OCI-LY1 (cell line): ENCODE measurements around the gene NPAS4.

ENCODE experiments used
- H2AFZ ChIP-seq: fragments of 200-600 bp; sonication (generic), shearing (Covaris generic); 2 replicates; pipeline ENCODE4 v1.6.0; 2014; ENCODE audit warnings: antibody characterized with exemption, mild to moderate bottlenecking, low read length
- H3F3A ChIP-seq: fragments of 200-600 bp; sonication (generic), shearing (Covaris generic); 2 replicates; pipeline ENCODE4 v1.6.0; 2014; ENCODE audit warnings: mild to moderate bottlenecking, antibody characterized with exemption, low read length, moderate library complexity; ENCODE audit not compliant: insufficient read depth
- H3K27ac ChIP-seq: fragments of 200-600 bp; sonication (generic); 2 replicates; pipeline ENCODE4 v1.5.1; 2014; ENCODE audit warnings: low read length, mixed run types, mild to moderate bottlenecking, low read depth; ENCODE audit not compliant: poor library complexity, severe bottlenecking
- H3K27me3 ChIP-seq: fragments of 200-600 bp; sonication (generic); 2 replicates; pipeline ENCODE4 v1.6.0; 2014; ENCODE audit warnings: antibody characterized with exemption, mild to moderate bottlenecking, low read length, moderate library complexity; ENCODE audit not compliant: insufficient read depth
- H3K36me3 ChIP-seq: fragments of 200-600 bp; sonication (generic); 2 replicates; pipeline ENCODE4 v1.6.1; 2014; ENCODE audit warnings: mild to moderate bottlenecking, antibody characterized with exemption, low read length, moderate library complexity, mixed read lengths; ENCODE audit not compliant: insufficient read depth
- H3K4me1 ChIP-seq: fragments of 200-600 bp; sonication (generic); 2 replicates; pipeline ENCODE4 v1.5.1; 2014; ENCODE audit warnings: mild to moderate bottlenecking, low read length, moderate library complexity; ENCODE audit not compliant: insufficient read depth, severe bottlenecking
- H3K4me2 ChIP-seq: fragments of 200-600 bp; sonication (generic), shearing (Covaris generic); 2 replicates; pipeline ENCODE4 v1.6.1; 2014; ENCODE audit warnings: low read length
- H3K4me3 ChIP-seq: fragments of 200-600 bp; sonication (generic); 2 replicates; pipeline ENCODE4 v1.5.1; 2014; ENCODE audit warnings: low read length, low read depth, mild to moderate bottlenecking, mixed read lengths; ENCODE audit not compliant: poor library complexity, severe bottlenecking
- H3K79me2 ChIP-seq: fragments of 200-600 bp; shearing (Covaris generic); 2 replicates; pipeline ENCODE4 v1.6.1; 2016; ENCODE audit warnings: mixed run types, low read length, mixed read lengths; ENCODE audit not compliant: insufficient read depth
- H3K9ac ChIP-seq: fragments of 200-600 bp; sonication (generic), shearing (Covaris generic); 2 replicates; pipeline ENCODE4 v1.6.1; 2014; ENCODE audit warnings: mild to moderate bottlenecking, low read length, mixed read lengths
- H3K9me2 ChIP-seq: fragments of 200-600 bp; sonication (generic), shearing (Covaris generic); 2 replicates; pipeline ENCODE4 v1.6.1; 2014; ENCODE audit warnings: low read depth, mild to moderate bottlenecking, low read length, mixed read lengths
- H3K9me3 ChIP-seq: fragments of 200-600 bp; shearing (Covaris generic); 2 replicates; pipeline ENCODE4 v1.6.1; 2014; ENCODE audit warnings: low read length, mixed read lengths
- H4K20me1 ChIP-seq: fragments of 200-600 bp; sonication (generic), shearing (Covaris generic); 2 replicates; pipeline ENCODE4 v1.6.0; 2016; ENCODE audit warnings: mild to moderate bottlenecking, low read length; ENCODE audit not compliant: insufficient read depth
- CTCF ChIP-seq: fragments of 200-600 bp; sonication (generic), shearing (Covaris generic); IDR thresholded peaks from 2 replicates; pipeline ENCODE4 v1.5.1; 2017; ENCODE audit warnings: mild to moderate bottlenecking, antibody characterized with exemption, low read length, moderate library complexity, mixed read lengths
- EZH2 ChIP-seq: fragments of 200-600 bp; sonication (generic), shearing (Covaris generic); IDR thresholded peaks from 2 replicates; pipeline ENCODE4 v1.8.0; 2017; ENCODE audit warnings: borderline replicate concordance, mixed run types, mild to moderate bottlenecking, antibody characterized with exemption, low read length, moderate library complexity, mixed read lengths

The NPAS4 gene

GRCh38 chr11:66470015-66470414, 49.2 kb downstream of the NPAS4 start:
- H4K20me1 ChIP-seq = no peaks in the 10 kb centered on the region
- no peaks in the 10 kb centered on the region for H3K27me3 ChIP-seq
- H3K79me2 ChIP-seq = no peaks in the 10 kb centered on the region
- no peak overlapping the region for H3K9ac ChIP-seq
- H3K4me2 ChIP-seq = no peak overlapping the region
- H3K36me3 ChIP-seq = no peaks in the 10 kb centered on the region
- no peak overlapping the region for H3K27ac ChIP-seq
- H2AFZ ChIP-seq = no peak overlapping the region
- no peak overlapping the region for H3K4me3 ChIP-seq
- H3K9me2 ChIP-seq = no peaks in the 10 kb centered on the region
- no peaks in the 10 kb centered on the region for H3F3A ChIP-seq
- no peaks in the 10 kb centered on the region for H3K9me3 ChIP-seq
- H3K4me1 ChIP-seq = peaks cover 22% of the 10 kb centered on the region
- TF ChIP-seq CTCF = no peak
- TF ChIP-seq EZH2 = no peak

GRCh38 chr11:66471142-66471541, 50.3 kb downstream of the NPAS4 start:
- Histone ChIP-seq H2AFZ (no peak overlapping the region), H3K27ac (no peak overlapping the region), H3K9ac (no peak overlapping the region), H3K9me2 (no peaks in the 10 kb centered on the region), H3K4me1 (peaks cover 11% of the 10 kb centered on the region), H3K36me3 (no peaks in the 10 kb centered on the region), H3K27me3 (no peaks in the 10 kb centered on the region), H4K20me1 (no peaks in the 10 kb centered on the region), H3F3A (no peaks in the 10 kb centered on the region), H3K9me3 (no peaks in the 10 kb centered on the region), H3K4me2 (no peak overlapping the region), H3K79me2 (no peaks in the 10 kb centered on the region), H3K4me3 (no peak overlapping the region)
- TF ChIP-seq EZH2 (no peak), CTCF (no peak)

GRCh38 chr11:66472054-66472453, 51.2 kb downstream of the NPAS4 start:
- no peaks in the 10 kb centered on the region for H3K79me2 ChIP-seq
- H3K4me1 ChIP-seq = peaks cover 7% of the 10 kb centered on the region
- no peak overlapping the region for H2AFZ ChIP-seq
- H3K27ac ChIP-seq = no peak overlapping the region
- no peaks in the 10 kb centered on the region for H3K27me3 ChIP-seq
- no peaks in the 10 kb centered on the region for H4K20me1 ChIP-seq
- H3K9me3 ChIP-seq = no peaks in the 10 kb centered on the region
- H3K36me3 ChIP-seq = no peaks in the 10 kb centered on the region
- no peaks in the 10 kb centered on the region for H3F3A ChIP-seq
- no peak for TF ChIP-seq EZH2
- no peak for TF ChIP-seq CTCF
- H3K9me2 ChIP-seq = no peaks in the 10 kb centered on the region
- no peak overlapping the region for H3K9ac ChIP-seq
- no peak overlapping the region for H3K4me3 ChIP-seq
- no peak overlapping the region for H3K4me2 ChIP-seq
